CD4-positive, alpha-beta T cell treated with Interleukin-12 subunit alpha and Interleukin-12 subunit beta, for 1 hour (primary cell): ENCODE measurements around the gene SIAH2.

Experiments
- DNase-seq: peaks from one replicate; pipeline ENCODE4 v3.0.0-alpha.2; 2020

SIAH2 gene

GRCh38 chr3:150773616-150774192 is 10.7 kb upstream of the SIAH2 start:
- DNase-seq = no peak

GRCh38 chr3:150771600-150771999 is 8.6 kb upstream of the SIAH2 start:
- DNase-seq = no peak

GRCh38 chr3:150770681-150771080 is 7.7 kb upstream of the SIAH2 start:
- DNase-seq = no peak

GRCh38 chr3:150766742-150767141 is 3.8 kb upstream of the SIAH2 start:
- no peak for DNase-seq

- DNase-seq = no peak
Measured at GRCh38 chr3:150765949-150766720, 3.2 kb upstream of the SIAH2 start.

- DNase-seq = no peak
Measured at GRCh38 chr3:150764967-150765366, 2.0 kb upstream of the SIAH2 start.

- DNase-seq = no peak
Measured at GRCh38 chr3:150764566-150764965, 1.6 kb upstream of the SIAH2 start.

GRCh38 chr3:150763841-150764483 is 993 bp upstream of the SIAH2 start:
- peak; percentile 57 for DNase-seq

- DNase-seq = peak; percentile 31
Measured at GRCh38 chr3:150762662-150763121, 277 bp downstream of the SIAH2 start.

- DNase-seq = no peak
Measured at GRCh38 chr3:150761831-150762661, 923 bp downstream of the SIAH2 start.

- peak; percentile 55 for DNase-seq
Measured at GRCh38 chr3:150760431-150761200, 2.4 kb downstream of the SIAH2 start.

GRCh38 chr3:150759947-150760346 is 3.0 kb downstream of the SIAH2 start:
- DNase-seq = no peak

- no peak for DNase-seq
Measured at GRCh38 chr3:150759319-150759718, 3.6 kb downstream of the SIAH2 start.

- DNase-seq = no peak
Measured at GRCh38 chr3:150757768-150758167, 5.2 kb downstream of the SIAH2 start.

GRCh38 chr3:150757364-150757763 is 5.6 kb downstream of the SIAH2 start:
- DNase-seq = no peak

- DNase-seq = no peak
Measured at GRCh38 chr3:150756491-150757059, 6.4 kb downstream of the SIAH2 start.

GRCh38 chr3:150755902-150756301 is 7.1 kb downstream of the SIAH2 start:
- DNase-seq = no peak

GRCh38 chr3:150754896-150755295 is 8.1 kb downstream of the SIAH2 start:
- DNase-seq = no peak

- no peak for DNase-seq
Measured at GRCh38 chr3:150751781-150752263, 11.1 kb downstream of the SIAH2 start.

- no peak for DNase-seq
Measured at GRCh38 chr3:150749255-150749654, 13.7 kb downstream of the SIAH2 start.

GRCh38 chr3:150748684-150749047 is 14.3 kb downstream of the SIAH2 start:
- no peak for DNase-seq
